Retinal pigment epithelial cell (primary cell): ENCODE data around the gene DNMT3A.

Experiments
- DNase-seq: peaks from one replicate; pipeline ENCODE4 v3.0.0-alpha.2; 2010; ENCODE audit warnings: low read depth
- H3K4me3 ChIP-seq: 2 replicates; pipeline ENCODE4 v1.5.1; 2011; ENCODE audit warnings: mild to moderate bottlenecking, low read length, control low read depth, moderate library complexity
- CTCF ChIP-seq: conservative IDR thresholded peaks from 2 replicates; pipeline ENCODE4 v1.5.1; 2011; ENCODE audit warnings: low read depth, low read length, control low read depth, inconsistent platforms

The DNMT3A gene

GRCh38 chr2:25311865-25312575 lies 29.7 kb downstream of the DNMT3A start:
- no peak for TF ChIP-seq CTCF
- DNase-seq: no peak
- no peak overlapping the region for H3K4me3 ChIP-seq

- no peak for TF ChIP-seq CTCF
- DNase-seq: no peak
- no peak overlapping the region for H3K4me3 ChIP-seq
These were observed 30.5 kb downstream of the DNMT3A start for GRCh38 chr2:25310965-25311864.

GRCh38 chr2:25310709-25310964 lies 31.1 kb downstream of the DNMT3A start:
- no peak for TF ChIP-seq CTCF
- DNase-seq: no peak

GRCh38 chr2:25309402-25309801 lies 32.3 kb downstream of the DNMT3A start:
- H3K4me3 ChIP-seq: no peak overlapping the region
- TF ChIP-seq CTCF: peak; percentile 61
- DNase-seq: no peak

More at GRCh38 chr2:25310709-25310964, 31.1 kb downstream of the DNMT3A start:
- no peak overlapping the region for H3K4me3 ChIP-seq

GRCh38 chr2:25308599-25308998 lies 33.1 kb downstream of the DNMT3A start:
- H3K4me3 ChIP-seq: no peak overlapping the region
- no peak for TF ChIP-seq CTCF
- DNase-seq: no peak

GRCh38 chr2:25307949-25308557 lies 33.7 kb downstream of the DNMT3A start:
- DNase-seq: no peak
- TF ChIP-seq CTCF: no peak

More at GRCh38 chr2:25307949-25308557, 33.7 kb downstream of the DNMT3A start:
- H3K4me3 ChIP-seq: no peak overlapping the region
